GM23248 (cell line): ENCODE data around the gene AIDA. TPM values are rescaled to one million over a fixed set of nuclear protein-coding genes. Genes with fewer than 3 reads are reported as not detected.
A peak's percentile ranks its signal among the peaks of the same experiment; 100 is the strongest.

Source experiments
- DNase-seq: peaks from one replicate; pipeline ENCODE4 v3.0.0-alpha.2; 2015
- H2AFZ ChIP-seq: fragments of 200-600 bp; sonication (generic); 2 replicates; pipeline ENCODE4 v1.6.1; 2016; ENCODE audit warnings: antibody characterized with exemption
- H3F3A ChIP-seq: fragments of 200-600 bp; sonication (generic); 2 replicates; pipeline ENCODE4 v1.6.1; 2016; ENCODE audit warnings: mild to moderate bottlenecking, antibody characterized with exemption, mixed run types; ENCODE audit not compliant: insufficient read depth
- H3K27ac ChIP-seq: fragments of 200-600 bp; sonication (generic); 2 replicates; pipeline ENCODE4 v1.5.1; 2016; ENCODE audit warnings: mild to moderate bottlenecking
- H3K27me3 ChIP-seq: fragments of 200-600 bp; sonication (generic); replicated peaks from 2 replicates; pipeline ENCODE4 v1.6.1; 2016; ENCODE audit warnings: mild to moderate bottlenecking; ENCODE audit not compliant: insufficient read depth
- H3K36me3 ChIP-seq: fragments of 200-600 bp; sonication (generic); 2 replicates; pipeline ENCODE4 v1.6.1; 2016; ENCODE audit warnings: low read depth, mild to moderate bottlenecking
- H3K4me1 ChIP-seq: fragments of 200-600 bp; sonication (generic); 2 replicates; pipeline ENCODE4 v1.6.1; 2016; ENCODE audit warnings: mild to moderate bottlenecking; ENCODE audit not compliant: insufficient read depth
- H3K4me2 ChIP-seq: fragments of 200-600 bp; sonication (generic); one replicate; pipeline ENCODE4 v1.6.1; 2016; ENCODE audit warnings: mild to moderate bottlenecking; ENCODE audit not compliant: unreplicated experiment
- H3K4me3 ChIP-seq: fragments of 200-600 bp; sonication (generic); 2 replicates; pipeline ENCODE4 v1.5.1; 2016; ENCODE audit warnings: mild to moderate bottlenecking
- H3K79me2 ChIP-seq: fragments of 200-600 bp; sonication (generic); 2 replicates; pipeline ENCODE4 v1.6.1; 2016; ENCODE audit warnings: mild to moderate bottlenecking; ENCODE audit not compliant: insufficient read depth
- H3K9ac ChIP-seq: fragments of 200-600 bp; sonication (generic); 2 replicates; pipeline ENCODE4 v1.6.1; 2016; ENCODE audit warnings: mild to moderate bottlenecking
- H3K9me2 ChIP-seq: fragments of 200-600 bp; sonication (generic); 2 replicates; pipeline ENCODE4 v1.6.1; 2016; ENCODE audit warnings: mixed run types, mild to moderate bottlenecking, moderate library complexity; ENCODE audit not compliant: insufficient read depth
- H3K9me3 ChIP-seq: fragments of 200-600 bp; sonication (generic); one replicate; pipeline ENCODE4 v1.6.1; 2017; ENCODE audit warnings: low read depth
- H4K20me1 ChIP-seq: fragments of 200-600 bp; sonication (generic); 2 replicates; pipeline ENCODE4 v1.6.0; 2016; ENCODE audit not compliant: insufficient read depth
- EZH2 ChIP-seq: fragments of 200-600 bp; sonication (generic); IDR thresholded peaks from 2 replicates; pipeline ENCODE4 v1.6.1; 2018; ENCODE audit warnings: antibody characterized with exemption, mild to moderate bottlenecking; ENCODE audit not compliant: insufficient read depth, poor library complexity, severe bottlenecking
- EZH2phosphoT487 ChIP-seq: fragments of 200-600 bp; sonication (generic); IDR thresholded peaks from 2 replicates; pipeline ENCODE4 v1.6.1; 2018; ENCODE audit warnings: antibody characterized with exemption, moderate library complexity, mild to moderate bottlenecking, low read depth; ENCODE audit not compliant: insufficient read depth
- WGBS, 2 experiments: methylation state at CpG; one replicate each; pipeline ENCODE4 v1.1.6; 2015 to 2017; ENCODE audit warnings: low lambda C conversion rate in 2 of 2, low coverage in 1 of 2; ENCODE audit errors: missing lambda C conversion rate in 2 of 2; 5-methylcytosine and 5-hydroxymethylcytosine counted together
- in situ Hi-C: fragments of 300-500 bp; cut with MboI; formaldehyde crosslinking; loops from 2 replicates; pipeline ENCODE4 v1.15.0; 2020
- polyA plus RNA-seq: library from polyadenylated mRNA; unstranded; fragments of >200 nt; fragmentation: Nextera tagmentation; extraction: Ambion mirVana; gene quantifications from 2 replicates; pipeline ENCODE4 v1.2.1, GENCODE V29; 2016
- total RNA-seq: library from RNA; depleted of rRNA; stranded (reverse); fragments of >200 nt; shearing (Covaris generic); gene quantifications from 2 replicates; pipeline ENCODE4 v1.2.3, GENCODE V29; 2014

Gene AIDA
- total and polyA plus RNA-seq, 2 experiments from 2014 or later = 63.6 to 66.4 TPM

- Histone ChIP-seq H3K9me2 (no peaks in the 10 kb centered on the region), H3K9ac (no peak overlapping the region), H2AFZ (no peak overlapping the region), H4K20me1 (no peaks in the 10 kb centered on the region), H3K27ac (peak overlapping the region; percentile 4; the same call in 1 of the 2 replicates), H3K4me3 (no peak overlapping the region), H3K9me3 (no peaks in the 10 kb centered on the region), H3K36me3 (peaks cover 80% of the 10 kb centered on the region), H3F3A (peaks cover 47% of the 10 kb centered on the region), H3K4me2 (no peak overlapping the region), H3K27me3 (no peaks in the 10 kb centered on the region), H3K79me2 (peaks cover 12% of the 10 kb centered on the region), H3K4me1 (peaks cover 8% of the 10 kb centered on the region)
- peak; percentile 27 for DNase-seq
- TF ChIP-seq EZH2phosphoT487 = no peak
- TF ChIP-seq EZH2 = no peak
- WGBS, 2 experiments = 88 to 92% methylated on average over 7 of the region's 7 CpGs
- in situ Hi-C loops = no loop called here
Observed at GRCh38 chr1:222665964-222666363, 46.3 kb downstream of the AIDA start.

GRCh38 chr1:222663431-222663934 is 48.8 kb downstream of the AIDA start:
- no peak for TF ChIP-seq EZH2
- no peak for TF ChIP-seq EZH2phosphoT487
- no peaks in the 10 kb centered on the region for H4K20me1 ChIP-seq
- in situ Hi-C loops = no loop called here
- peaks cover 12% of the 10 kb centered on the region for H3K79me2 ChIP-seq
- peaks cover 8% of the 10 kb centered on the region for H3K4me1 ChIP-seq
- no peaks in the 10 kb centered on the region for H3K9me3 ChIP-seq
- H3K27ac ChIP-seq = no peak overlapping the region
- H3K27me3 ChIP-seq = no peaks in the 10 kb centered on the region
- no peak for DNase-seq
- no peak overlapping the region for H3K4me3 ChIP-seq
- peaks cover 41% of the 10 kb centered on the region for H3F3A ChIP-seq
- H3K9ac ChIP-seq = no peak overlapping the region
- WGBS, 2 experiments = 96 to 98% methylated on average over 4 of the region's 4 CpGs
- peaks cover 91% of the 10 kb centered on the region for H3K36me3 ChIP-seq
- H3K4me2 ChIP-seq = no peak overlapping the region
- no peaks in the 10 kb centered on the region for H3K9me2 ChIP-seq
- H2AFZ ChIP-seq = no peak overlapping the region

- Histone ChIP-seq H3K9ac (no peak overlapping the region), H3K27me3 (no peaks in the 10 kb centered on the region), H3K4me3 (no peak overlapping the region), H3K79me2 (peaks cover 18% of the 10 kb centered on the region; the same call in 1 of the 2 replicates), H3K4me1 (peaks cover 8% of the 10 kb centered on the region), H3K9me2 (no peaks in the 10 kb centered on the region), H2AFZ (no peak overlapping the region), H3K36me3 (peaks cover 96% of the 10 kb centered on the region), H3K4me2 (no peak overlapping the region), H3K27ac (no peak overlapping the region), H3F3A (peaks cover 43% of the 10 kb centered on the region), H3K9me3 (no peaks in the 10 kb centered on the region), H4K20me1 (no peaks in the 10 kb centered on the region)
- WGBS, 2 experiments = 94 to 96% methylated on average over 2 of the region's 2 CpGs
- TF ChIP-seq EZH2 = no peak
- TF ChIP-seq EZH2phosphoT487 = no peak
- in situ Hi-C loops = no loop called here
- DNase-seq = no peak
Observed at GRCh38 chr1:222657899-222658298, 54.4 kb downstream of the AIDA start.

GRCh38 chr1:222656391-222657155 is 55.7 kb downstream of the AIDA start:
- 95% methylated on average over 2 of the region's 2 CpGs for WGBS, 2 experiments
- peaks cover 96% of the 10 kb centered on the region for H3K36me3 ChIP-seq

More at GRCh38 chr1:222656391-222657155, 55.7 kb downstream of the AIDA start:
- Histone ChIP-seq H3K4me2 (no peak overlapping the region), H3K9me2 (no peaks in the 10 kb centered on the region), H2AFZ (no peak overlapping the region), H3K4me1 (peaks cover 8% of the 10 kb centered on the region), H3K9me3 (no peaks in the 10 kb centered on the region), H3K27ac (no peak overlapping the region), H3K4me3 (no peak overlapping the region), H3K27me3 (no peaks in the 10 kb centered on the region), H3K9ac (no peak overlapping the region), H4K20me1 (no peaks in the 10 kb centered on the region), H3K79me2 (peaks cover 18% of the 10 kb centered on the region; the same call in 1 of the 2 replicates), H3F3A (peaks cover 39% of the 10 kb centered on the region)
- in situ Hi-C loops = no loop called here
- TF ChIP-seq EZH2 (no peak), EZH2phosphoT487 (no peak)
- no peak for DNase-seq
